HG02970 (cell line): ENCODE results near the gene KIAA1328.
"Not testable (repeated sequence)": the region's sequence is repeated elsewhere in the genome, so short reads cannot be mapped to it uniquely, and the experiment has no call there.

Experiments used
- ATAC-seq: cut with Tn5 transposase; IDR thresholded peaks from one replicate; pipeline ENCODE4 v1.9.1; 2021; ENCODE audit warnings: mild to moderate bottlenecking, moderate library complexity, moderate number of reproducible peaks; ENCODE audit not compliant: unreplicated experiment, low FRiP score

KIAA1328 gene

GRCh38 chr18:36879796-36880195 is 50.9 kb downstream of the KIAA1328 start:
- not testable (repeated sequence) for ATAC-seq

DNA sequence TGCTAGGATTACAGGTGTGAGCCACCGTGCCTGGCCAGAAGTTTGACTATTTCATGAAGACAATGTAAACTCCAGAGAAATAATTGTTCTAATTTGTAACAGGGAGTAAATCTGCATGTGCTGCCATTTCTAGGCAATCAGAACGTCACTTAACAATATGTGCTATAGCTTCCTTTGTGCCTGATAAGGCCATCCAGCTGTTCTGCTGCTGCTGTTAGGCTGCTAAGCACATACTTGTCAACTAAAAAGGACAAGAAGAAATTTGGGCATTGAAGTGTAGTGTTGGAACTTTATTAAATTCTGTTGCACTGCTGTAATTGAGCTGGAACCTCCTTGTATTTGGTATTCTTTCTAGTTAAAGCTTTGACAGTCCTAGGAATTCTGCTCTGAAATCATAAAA is 57.1 kb downstream of the KIAA1328 start:
- no peak for ATAC-seq

DNA sequence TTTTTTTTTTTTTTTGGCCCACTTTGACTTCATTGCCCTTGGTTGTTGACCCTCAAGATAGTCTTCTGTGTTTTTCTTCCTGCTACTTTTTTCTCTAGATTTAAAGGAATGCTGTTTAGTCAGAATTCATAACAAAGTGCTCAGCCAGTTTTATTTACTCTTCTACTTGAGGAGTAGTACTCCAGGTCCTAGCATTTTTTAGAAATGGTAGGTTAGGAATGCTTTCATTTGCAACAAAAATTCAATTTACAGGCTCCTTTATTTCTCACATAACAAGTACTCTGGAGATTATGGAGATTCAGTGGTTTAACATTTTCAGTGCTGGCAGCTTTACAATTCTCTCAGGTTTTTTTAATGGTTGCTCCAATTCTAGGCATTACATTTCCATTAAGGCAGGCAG is 58.2 kb downstream of the KIAA1328 start:
- no peak for ATAC-seq

- no peak for ATAC-seq
Measured at GRCh38 chr18:36887864-36888263, 58.9 kb downstream of the KIAA1328 start.

DNA sequence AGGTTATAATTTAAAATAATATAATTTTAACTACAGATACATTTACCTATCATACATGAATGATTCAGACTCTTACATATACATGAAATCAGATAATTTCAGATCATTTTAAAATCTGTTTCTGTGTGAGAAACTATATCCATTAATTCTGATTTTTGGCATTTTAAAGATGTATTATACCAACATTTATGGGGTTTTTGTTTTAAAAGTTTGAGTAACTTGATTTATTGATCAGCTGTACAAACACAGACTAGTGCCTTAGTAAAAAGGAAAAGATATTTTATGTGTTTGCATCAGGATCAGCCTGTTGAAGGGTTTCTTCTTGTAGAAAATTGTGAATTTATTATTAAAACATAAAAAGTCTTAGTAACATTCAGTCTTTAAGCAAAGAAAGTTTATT is 59.9 kb downstream of the KIAA1328 start:
- ATAC-seq = no peak

- no peak for ATAC-seq
Measured at GRCh38 chr18:36889321-36889720, 60.4 kb downstream of the KIAA1328 start.

GRCh38 chr18:36889742-36890141 is 60.8 kb downstream of the KIAA1328 start:
- ATAC-seq = no peak

- no peak for ATAC-seq
Measured at GRCh38 chr18:36890598-36890997, 61.7 kb downstream of the KIAA1328 start.

- ATAC-seq = no peak
Measured at GRCh38 chr18:36893227-36893626, 64.3 kb downstream of the KIAA1328 start.

GRCh38 chr18:36895606-36896005 is 66.7 kb downstream of the KIAA1328 start:
- no peak for ATAC-seq

DNA sequence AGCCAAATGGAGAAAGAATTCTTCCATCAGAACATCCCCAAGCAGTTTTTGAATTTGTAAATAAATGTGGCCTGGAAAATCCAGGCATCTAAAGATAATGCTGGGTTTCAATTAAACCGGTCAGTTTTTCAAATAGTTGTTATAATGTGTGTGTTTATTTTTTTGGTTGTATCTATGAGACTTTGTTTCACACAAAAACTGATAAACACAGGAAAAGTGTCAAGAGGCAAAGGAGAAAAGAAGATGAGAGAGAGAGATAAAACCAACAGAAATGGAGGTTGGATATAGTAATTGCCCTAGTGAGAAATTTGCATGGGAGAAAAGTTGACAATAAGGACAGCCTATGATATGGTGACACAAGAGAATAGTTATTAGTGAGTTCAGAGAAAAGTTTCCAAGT is 68.3 kb downstream of the KIAA1328 start:
- no peak for ATAC-seq

DNA sequence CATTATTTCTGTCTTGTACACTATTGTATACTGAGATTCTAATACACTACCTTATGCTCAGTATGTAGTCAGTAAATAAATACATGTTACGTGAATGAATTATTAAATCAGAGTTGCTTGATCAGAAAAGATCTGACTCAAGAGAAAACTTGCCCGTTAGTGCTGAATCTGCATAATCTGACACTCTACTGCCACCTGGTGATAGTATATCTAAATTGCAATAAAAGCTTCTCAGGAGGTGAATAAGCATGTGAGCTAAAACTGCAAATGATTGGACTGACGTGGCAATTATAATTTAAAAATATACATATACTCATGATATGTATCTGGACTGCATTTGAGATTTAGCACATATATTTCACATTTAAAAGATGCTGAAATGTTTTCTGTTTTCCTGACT is 70.4 kb downstream of the KIAA1328 start:
- no peak for ATAC-seq

DNA sequence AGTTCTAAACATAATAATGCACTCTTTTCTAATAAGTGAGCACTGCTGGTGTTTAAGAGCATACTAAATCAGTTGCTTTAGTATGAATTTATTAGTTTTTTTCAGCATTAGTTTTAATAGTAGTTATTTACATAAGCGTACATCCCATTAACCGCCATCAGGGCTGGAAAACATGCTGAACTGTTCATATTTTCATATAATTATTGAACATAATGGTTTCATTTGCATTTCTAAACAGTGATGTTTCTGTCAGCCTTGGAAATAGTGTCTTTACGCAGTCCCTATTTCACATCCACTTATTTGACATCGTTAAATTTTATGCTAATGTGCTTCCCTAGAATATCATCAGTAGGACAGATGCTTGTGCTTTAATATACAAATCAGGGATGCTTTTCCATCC is 71.5 kb downstream of the KIAA1328 start:
- ATAC-seq = no peak

DNA sequence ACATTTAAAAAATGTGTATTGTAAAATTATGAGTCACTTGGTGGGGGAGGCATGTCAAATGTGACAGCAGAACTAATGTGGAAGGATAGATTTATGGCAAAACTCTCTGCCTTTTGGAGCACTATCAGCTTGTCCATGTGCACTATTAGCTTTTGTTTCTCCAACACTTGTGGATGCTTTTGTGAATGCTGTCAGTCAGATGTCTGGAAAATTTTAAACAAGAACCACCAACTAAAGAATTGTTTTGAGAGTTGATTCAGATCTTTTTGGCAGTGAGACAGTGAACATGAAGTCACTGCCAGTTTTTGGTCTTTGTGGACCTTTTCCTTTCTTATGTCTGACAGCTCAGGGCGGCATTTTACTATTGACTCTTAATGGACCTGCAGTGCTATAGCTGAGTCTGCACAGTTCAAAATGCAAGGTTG is 72.4 kb downstream of the KIAA1328 start:
- no peak for ATAC-seq

DNA sequence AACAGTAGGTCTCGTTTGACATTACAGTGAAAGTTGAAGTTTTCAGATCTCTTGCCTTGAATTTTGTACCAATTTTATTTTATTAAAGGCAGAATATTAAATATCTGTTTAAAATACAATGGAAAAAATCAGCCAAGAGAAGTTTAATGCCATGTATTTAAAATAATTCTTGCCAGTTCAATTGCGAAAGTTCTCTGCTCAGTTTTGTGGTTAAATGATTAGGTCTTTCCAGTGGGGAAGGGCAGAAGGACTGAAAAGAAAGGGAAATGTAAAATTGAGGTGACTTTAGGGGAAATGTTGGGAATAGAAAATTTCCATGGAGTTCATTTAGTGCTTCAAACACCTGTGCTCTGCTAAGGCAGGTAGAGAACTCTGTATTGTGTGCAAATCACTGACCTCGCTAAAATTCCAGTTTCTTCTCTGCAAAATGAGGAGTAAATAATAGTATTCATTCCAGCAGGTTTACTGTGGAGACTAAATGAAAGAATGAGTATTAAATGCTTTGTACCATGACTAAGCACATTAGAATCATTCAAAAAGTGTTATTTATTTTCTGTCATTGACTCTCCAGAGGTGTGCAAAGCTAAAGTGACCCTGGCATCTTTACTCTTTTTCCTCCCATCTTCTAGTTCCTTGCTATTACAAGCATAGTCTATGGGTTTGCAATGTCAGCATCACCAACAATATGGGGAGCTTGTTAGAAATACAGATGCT is 74.4 kb downstream of the KIAA1328 start:
- no peak for ATAC-seq

DNA sequence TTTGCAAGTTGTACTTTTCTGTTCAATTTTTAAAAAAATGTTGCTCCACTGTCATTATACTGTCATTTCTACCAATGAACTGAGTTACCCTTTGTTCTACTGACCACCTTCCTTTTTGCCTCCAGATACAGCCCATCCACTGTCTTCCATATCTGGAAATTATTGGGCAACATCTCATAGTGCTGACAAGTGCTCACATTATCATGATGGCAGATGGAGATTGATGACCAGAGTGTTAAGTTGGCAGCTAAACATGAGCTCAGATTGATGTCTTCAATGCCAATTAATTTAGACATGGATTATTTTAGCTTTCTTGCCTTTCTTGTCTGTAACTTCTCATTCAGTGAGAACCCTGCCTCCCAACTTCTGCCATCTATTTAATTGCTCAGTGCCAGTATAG is 76.6 kb downstream of the KIAA1328 start:
- ATAC-seq = no peak

DNA sequence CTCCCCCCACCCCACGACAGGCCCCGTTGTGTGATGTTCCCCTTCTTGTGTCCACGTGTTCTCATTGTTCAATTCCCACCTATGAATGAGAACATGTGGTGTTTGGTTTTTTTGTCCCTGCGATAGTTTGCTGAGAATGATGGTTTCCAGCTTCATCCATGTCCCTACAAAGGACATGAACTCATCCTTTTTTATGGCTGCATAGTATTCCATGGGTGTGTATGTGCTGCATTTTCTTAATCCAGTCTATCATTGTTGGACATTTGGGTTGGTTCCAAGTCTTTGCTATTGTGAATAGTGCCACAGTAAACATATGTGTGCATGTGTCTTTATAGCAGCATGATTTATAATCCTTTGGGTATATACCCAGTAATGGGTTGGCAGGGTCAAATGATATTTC is 80.4 kb downstream of the KIAA1328 start:
- ATAC-seq = not testable (repeated sequence)

DNA sequence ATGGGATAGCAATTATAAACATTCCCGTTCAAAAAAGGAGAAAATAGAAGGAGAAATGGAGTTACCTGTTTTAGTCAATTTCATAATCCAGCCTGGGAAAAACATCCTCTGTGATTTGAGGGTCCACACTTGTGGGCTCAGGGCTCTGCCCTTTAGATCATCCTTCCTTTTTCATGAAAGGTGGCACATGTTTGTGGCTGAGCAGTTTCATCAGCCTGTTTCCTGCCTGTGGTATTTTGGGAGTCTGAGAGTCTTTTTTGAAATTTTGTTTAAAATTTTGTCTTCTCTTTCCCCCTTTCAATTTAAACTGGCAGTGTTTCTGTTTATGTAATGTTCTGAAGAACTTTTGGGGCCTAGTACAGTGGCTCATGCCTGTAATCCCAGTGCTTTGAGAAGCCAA is 84.0 kb downstream of the KIAA1328 start:
- no peak for ATAC-seq

- ATAC-seq = no peak
Measured at GRCh38 chr18:36917907-36918306, 89.0 kb downstream of the KIAA1328 start.

DNA sequence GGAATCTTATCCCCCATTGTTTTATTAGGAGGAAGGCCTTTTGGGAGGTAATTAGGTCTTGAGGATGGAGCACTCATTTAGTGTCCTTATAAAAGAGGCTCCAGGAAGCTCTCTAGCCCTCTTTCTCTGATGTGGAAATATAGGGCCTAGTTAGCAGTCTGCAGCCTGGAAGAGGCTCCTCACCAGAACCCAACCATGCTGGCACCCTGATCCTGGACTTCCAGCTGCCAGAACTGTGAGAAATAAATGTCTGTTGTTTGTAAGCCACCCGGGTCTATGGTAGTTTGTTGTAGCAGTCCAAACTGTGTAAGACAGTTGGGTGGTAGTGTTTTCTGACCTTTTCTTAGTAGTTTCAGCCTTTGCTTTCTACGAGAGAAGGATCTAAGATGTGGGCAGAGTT is 100.7 kb downstream of the KIAA1328 start:
- no peak for ATAC-seq

DNA sequence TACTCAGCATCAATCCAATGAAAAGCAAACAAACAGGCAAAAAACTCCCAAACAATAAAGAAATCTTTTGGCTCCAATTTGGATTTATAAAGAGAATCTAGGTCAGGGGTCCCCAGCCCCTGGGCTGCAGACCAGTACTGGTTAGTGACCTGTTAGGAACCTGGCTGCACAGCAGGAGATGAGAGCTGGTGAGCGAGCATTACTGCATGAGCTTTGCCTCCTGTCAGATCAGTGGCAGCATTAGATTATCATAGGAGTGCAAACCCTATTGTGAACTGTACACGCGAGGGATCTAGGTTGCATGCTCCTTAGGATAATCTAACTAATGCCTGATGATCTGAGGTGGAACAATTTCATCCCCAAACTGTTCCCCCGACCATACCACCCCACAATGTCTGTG is 102.2 kb downstream of the KIAA1328 start:
- ATAC-seq = no peak

GRCh38 chr18:36933552-36933951 is 104.6 kb downstream of the KIAA1328 start:
- ATAC-seq = no peak

DNA sequence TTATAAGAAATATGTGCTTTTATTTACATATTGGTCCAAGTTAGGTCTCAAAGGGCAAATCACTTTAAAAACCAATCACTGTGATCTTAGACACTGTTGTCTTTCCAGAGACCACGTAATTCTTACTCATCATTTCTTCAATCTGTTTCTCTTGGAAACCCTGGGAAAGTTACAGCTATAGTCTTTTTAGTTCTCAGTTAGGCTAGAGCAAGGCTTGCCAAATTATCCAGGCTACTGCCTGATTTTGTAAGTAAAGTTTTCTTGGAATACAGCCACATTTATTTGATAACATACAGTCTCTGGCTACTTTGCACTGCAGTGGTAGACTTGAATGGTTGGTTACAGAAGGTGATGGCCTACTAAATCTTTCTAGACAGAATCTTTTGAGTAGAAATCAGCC is 106.0 kb downstream of the KIAA1328 start:
- no peak for ATAC-seq
